GM19193 (cell line): ENCODE results near the gene GNPDA2.

ENCODE experiments used
- POLR2A ChIP-seq: IDR thresholded peaks from 4 replicates; pipeline ENCODE4 v1.6.1; 2011; ENCODE audit not compliant: insufficient read depth, insufficient read length; ENCODE audit errors: extremely low read depth

Gene GNPDA2

GRCh38 chr4:44660396-44660795 lies 66.0 kb downstream of the GNPDA2 start:
- no peak for TF ChIP-seq POLR2A

DNA sequence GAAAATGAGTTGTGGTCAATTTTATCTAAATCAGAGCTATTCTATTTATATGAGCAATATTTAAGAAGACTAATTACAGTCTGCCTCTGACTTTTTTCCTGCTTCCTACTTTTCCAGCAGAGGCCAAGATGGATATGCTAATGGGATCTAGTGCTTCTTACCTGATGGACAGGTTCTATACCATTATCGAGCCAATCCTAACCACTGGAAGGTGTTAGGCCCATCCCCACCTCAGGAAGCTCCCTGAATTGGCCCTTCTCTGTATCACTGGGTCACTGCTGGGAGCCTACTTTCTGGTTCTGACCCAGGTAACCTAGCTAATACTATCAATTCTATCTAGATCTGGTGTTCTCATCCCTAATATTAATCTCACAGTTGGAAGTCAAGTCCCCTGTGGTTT lies 74.4 kb downstream of the GNPDA2 start:
- no peak for TF ChIP-seq POLR2A
